ENCODE data around the gene TBC1D22A.

GRCh38 chr22:47042116-47042825 is 279.8 kb downstream of the TBC1D22A start:
- TF ChIP-seq E2F3 (CRISPR knock-in tag; IDR thresholded peaks at IDR 0.05), result no peak
- no peak for TF ChIP-seq EZH2 (IDR thresholded peaks at IDR 0.05; ENCODE audit: borderline replicate concordance, low read depth, low read length)
- TF ChIP-seq ZNF77 (CRISPR knock-in tag; IDR thresholded peaks at IDR 0.05), result no peak
- no peak for TF ChIP-seq CTCF (IDR thresholded peaks at IDR 0.05 in 2 of 3, conservative IDR thresholded peaks at IDR 0.05 in 1 of 3; ENCODE audit: insufficient read depth in 2 of 3, low read depth in 1 of 3, low read length in 3 of 3)

All from K562 (cell line).